CD14-positive monocyte (primary cell): Measurements from ENCODE around the gene TLR4. TPM values are rescaled to one million over a fixed set of nuclear protein-coding genes. Genes with fewer than 3 reads are reported as not detected.

Experiments used
- DNase-seq, 3 donors: peaks; one replicate each; pipeline ENCODE4 v3.0.0-alpha.2; 2011 to 2022
- H2AFZ ChIP-seq: 2 replicates; pipeline ENCODE4 v1.6.0; 2012; ENCODE audit warnings: mild to moderate bottlenecking, low read depth, low read length, inconsistent platforms; ENCODE audit not compliant: insufficient read depth, poor library complexity, severe bottlenecking
- H3K27ac ChIP-seq, 2 donors: 1 replicate in 1 of 2; 2 replicates in 1 of 2; pipeline ENCODE4 v1.5.1; 2012 to 2013; ENCODE audit warnings: low read length in 2 of 2, control low read depth in 1 of 2, inconsistent platforms in 1 of 2, low read depth in 1 of 2, mild to moderate bottlenecking in 1 of 2
- H3K27me3 ChIP-seq, 2 donors: one replicate each; pipeline versions ENCODE4 v1.6.0 to v1.6.1; 2011 to 2013; ENCODE audit warnings: low read length in 2 of 2; ENCODE audit not compliant: control insufficient read depth in 2 of 2, insufficient read depth in 2 of 2
- H3K36me3 ChIP-seq, 2 donors: replicated peaks in 1 of 2; 1 replicate in 1 of 2; 2 replicates in 1 of 2; pipeline versions ENCODE4 v1.5.1 to v1.6.1; 2012 to 2013; ENCODE audit warnings: low read length in 2 of 2, control low read depth in 1 of 2, inconsistent platforms in 1 of 2, mild to moderate bottlenecking in 1 of 2; ENCODE audit not compliant: insufficient read depth in 2 of 2, control insufficient read depth in 1 of 2
- H3K4me1 ChIP-seq, 2 donors: 1 replicate in 1 of 2; 2 replicates in 1 of 2; pipeline versions ENCODE4 v1.5.1 to v1.6.1; 2012 to 2013; ENCODE audit warnings: low read length in 2 of 2, control low read depth in 1 of 2, inconsistent platforms in 1 of 2, mild to moderate bottlenecking in 1 of 2, moderate library complexity in 1 of 2; ENCODE audit not compliant: insufficient read depth in 2 of 2, control insufficient read depth in 1 of 2
- H3K4me2 ChIP-seq: replicated peaks from 2 replicates; pipeline ENCODE3; 2012; ENCODE audit warnings: low read length, moderate library complexity, mild to moderate bottlenecking; ENCODE audit not compliant: poor library complexity, severe bottlenecking; ENCODE audit errors: extremely low read depth
- H3K4me3 ChIP-seq, 3 experiments: fragments of 200-600 bp in 1 of 3; sonication (generic) in 1 of 3; replicated peaks in 1 of 3; 1 replicate in 2 of 3; 2 replicates in 1 of 3; pipeline ENCODE4 v1.5.1; 2011 to 2013; ENCODE audit warnings: low read length in 3 of 3, mild to moderate bottlenecking in 3 of 3, control low read depth in 2 of 3, low read depth in 2 of 3, inconsistent platforms in 1 of 3, moderate library complexity in 1 of 3
- H3K79me2 ChIP-seq: 2 replicates; pipeline ENCODE4 v1.6.0; 2012; ENCODE audit warnings: mild to moderate bottlenecking, control low read depth, inconsistent platforms, low read length, moderate library complexity; ENCODE audit not compliant: insufficient read depth
- H3K9ac ChIP-seq: 2 replicates; pipeline ENCODE4 v1.6.0; 2017; ENCODE audit warnings: low read length, mild to moderate bottlenecking; ENCODE audit not compliant: insufficient read depth, poor library complexity, severe bottlenecking
- H3K9me3 ChIP-seq, 2 donors: replicated peaks in 1 of 2; 1 replicate in 1 of 2; 2 replicates in 1 of 2; pipeline versions ENCODE4 v1.5.1 to v1.6.1; 2012 to 2013; ENCODE audit warnings: low read length in 2 of 2, control low read depth in 1 of 2; ENCODE audit not compliant: control insufficient read depth in 1 of 2, insufficient read depth in 1 of 2
- H4K20me1 ChIP-seq: 2 replicates; pipeline ENCODE4 v1.6.0; 2012; ENCODE audit warnings: mild to moderate bottlenecking, low read length, control low read depth, moderate library complexity; ENCODE audit not compliant: insufficient read depth
- H3K27ac Mint-ChIP-seq, 7 donors: one replicate each; pipeline ENCODE4 v1.8.0; 2020; ENCODE audit warnings: mild to moderate bottlenecking in 7 of 7, mixed read lengths in 7 of 7, moderate library complexity in 6 of 7, inconsistent platforms in 2 of 7
- H3K27me3 Mint-ChIP-seq, 3 donors: one replicate each; pipeline ENCODE4 v1.8.0; 2021 to 2022; ENCODE audit warnings: low read depth in 3 of 3, mild to moderate bottlenecking in 3 of 3, mixed read lengths in 3 of 3, moderate library complexity in 3 of 3, inconsistent platforms in 1 of 3
- H3K36me3 Mint-ChIP-seq, 2 donors: one replicate each; pipeline ENCODE4 v1.8.0; 2020; ENCODE audit warnings: mixed read lengths in 2 of 2, inconsistent platforms in 1 of 2, mild to moderate bottlenecking in 1 of 2
- H3K4me1 Mint-ChIP-seq: one replicate; pipeline ENCODE4 v1.8.0; 2020; ENCODE audit warnings: mild to moderate bottlenecking, mixed read lengths
- H3K4me3 Mint-ChIP-seq, 2 donors: one replicate each; pipeline ENCODE4 v1.8.0; 2020; ENCODE audit warnings: mild to moderate bottlenecking in 2 of 2, mixed read lengths in 2 of 2, moderate library complexity in 1 of 2
- H3K9me3 Mint-ChIP-seq, 7 donors: one replicate each; pipeline ENCODE4 v1.8.0; 2020 to 2022; ENCODE audit warnings: mixed read lengths in 7 of 7, mild to moderate bottlenecking in 6 of 7, moderate library complexity in 6 of 7, inconsistent platforms in 2 of 7
- CTCF ChIP-seq: fragments of 200-600 bp; IDR thresholded peaks from one replicate; pipeline ENCODE4 v1.8.0; 2022; ENCODE audit warnings: antibody characterized with exemption, mild to moderate bottlenecking
- WGBS: methylation state at CpG from one replicate; pipeline ENCODE4 v1.1.5; 2013; ENCODE audit warnings: missing lambda C conversion rate; ENCODE audit not compliant: insufficient coverage; 5-methylcytosine and 5-hydroxymethylcytosine counted together
- intact Hi-C, 2 donors: fragments of 100-400 bp; cut with micrococcal nuclease; formaldehyde crosslinking; loops; one replicate each; pipeline versions ENCODE4 v1.15.0 to v1.15.1; 2023
- polyA plus RNA-seq, 3 donors: library from polyadenylated mRNA; depleted of rRNA in 1 of 3; unstranded in 2 of 3; stranded (reverse) in 1 of 3; fragments of 300-500 nt in 2 of 3; fragments of >200 nt in 1 of 3; fragmentation: Illumina TruSeq in 2 of 3; gene quantifications; 1 replicate in 2 of 3; 2 replicates in 1 of 3; pipeline ENCODE4 v1.2.3, GENCODE V29; 2012 to 2021

The TLR4 gene
- polyA plus RNA-seq, 3 donors, result 34.0 to 214 (median 174) TPM

GRCh38 chr9:117665601-117666385 is 38.4 kb upstream of the TLR4 start:
- no peaks in the 10 kb centered on the region for H3K36me3 ChIP-seq
- no peak overlapping the region for H3K9ac ChIP-seq
- intact Hi-C loops, result no loop called here

GRCh38 chr9:117671468-117671867 is 32.7 kb upstream of the TLR4 start:
- H3K4me1 Mint-ChIP-seq, result peaks cover 9% of the 10 kb centered on the region
- H3K27me3 Mint-ChIP-seq, result peaks cover 8 to 12% (median 9%) of the 10 kb centered on the region in 3 donors
- Histone ChIP-seq H3K9me3 (peaks cover 4 to 9% of the 10 kb centered on the region in 2 donors), H2AFZ (no peak overlapping the region), H3K27ac (no peak overlapping the region), H3K4me2 (no peak overlapping the region), H3K36me3 (no peaks in the 10 kb centered on the region), H3K4me1 (peaks cover 0 to 5% of the 10 kb centered on the region in 2 donors), H3K27me3 (no peaks in the 10 kb centered on the region), H3K79me2 (no peaks in the 10 kb centered on the region), H3K9ac (no peak overlapping the region), H4K20me1 (no peaks in the 10 kb centered on the region), H3K4me3 (no peak overlapping the region)
- intact Hi-C loops, result no loop called here
- H3K9me3 Mint-ChIP-seq, result peaks cover 6 to 9% (median 8%) of the 10 kb centered on the region in 7 donors
- no peak for TF ChIP-seq CTCF
- H3K36me3 Mint-ChIP-seq, result no peaks in the 10 kb centered on the region
- no CpG with 5 or more reads among the region's 1 CpG for WGBS
- no peak overlapping the region for H3K4me3 Mint-ChIP-seq
- DNase-seq, result no peak
- H3K27ac Mint-ChIP-seq, result no peak overlapping the region

More at GRCh38 chr9:117665601-117666385, 38.4 kb upstream of the TLR4 start:
- Histone ChIP-seq H3K27me3 (peaks cover 0 to 2% of the 10 kb centered on the region in 2 donors), H3K4me2 (no peak overlapping the region), H4K20me1 (no peaks in the 10 kb centered on the region), H2AFZ (no peak overlapping the region), H3K79me2 (no peaks in the 10 kb centered on the region), H3K9me3 (peaks cover 0 to 3% of the 10 kb centered on the region in 2 donors), H3K4me3 (no peak overlapping the region), H3K27ac (no peak overlapping the region), H3K4me1 (no peaks in the 10 kb centered on the region)
- 100% methylated on average over 1 of the region's 1 CpG for WGBS
- DNase-seq, result no peak
- Mint-ChIP-seq H3K27ac (no peak overlapping the region), H3K9me3 (peaks cover 4 to 11% (median 6%) of the 10 kb centered on the region in 7 donors), H3K36me3 (no peaks in the 10 kb centered on the region), H3K27me3 (peaks cover 8 to 17% (median 9%) of the 10 kb centered on the region in 3 donors), H3K4me1 (peaks cover 3% of the 10 kb centered on the region), H3K4me3 (no peak overlapping the region)
- no peak for TF ChIP-seq CTCF
